ENCODE results near the gene C10orf95. TPM values are rescaled to one million over a fixed set of nuclear protein-coding genes. Genes with fewer than 3 reads are reported as not detected.

C10orf95 gene
- total RNA-seq, 4 donors from 2014 or later, result 1.0 TPM; not detected in 3

DNA sequence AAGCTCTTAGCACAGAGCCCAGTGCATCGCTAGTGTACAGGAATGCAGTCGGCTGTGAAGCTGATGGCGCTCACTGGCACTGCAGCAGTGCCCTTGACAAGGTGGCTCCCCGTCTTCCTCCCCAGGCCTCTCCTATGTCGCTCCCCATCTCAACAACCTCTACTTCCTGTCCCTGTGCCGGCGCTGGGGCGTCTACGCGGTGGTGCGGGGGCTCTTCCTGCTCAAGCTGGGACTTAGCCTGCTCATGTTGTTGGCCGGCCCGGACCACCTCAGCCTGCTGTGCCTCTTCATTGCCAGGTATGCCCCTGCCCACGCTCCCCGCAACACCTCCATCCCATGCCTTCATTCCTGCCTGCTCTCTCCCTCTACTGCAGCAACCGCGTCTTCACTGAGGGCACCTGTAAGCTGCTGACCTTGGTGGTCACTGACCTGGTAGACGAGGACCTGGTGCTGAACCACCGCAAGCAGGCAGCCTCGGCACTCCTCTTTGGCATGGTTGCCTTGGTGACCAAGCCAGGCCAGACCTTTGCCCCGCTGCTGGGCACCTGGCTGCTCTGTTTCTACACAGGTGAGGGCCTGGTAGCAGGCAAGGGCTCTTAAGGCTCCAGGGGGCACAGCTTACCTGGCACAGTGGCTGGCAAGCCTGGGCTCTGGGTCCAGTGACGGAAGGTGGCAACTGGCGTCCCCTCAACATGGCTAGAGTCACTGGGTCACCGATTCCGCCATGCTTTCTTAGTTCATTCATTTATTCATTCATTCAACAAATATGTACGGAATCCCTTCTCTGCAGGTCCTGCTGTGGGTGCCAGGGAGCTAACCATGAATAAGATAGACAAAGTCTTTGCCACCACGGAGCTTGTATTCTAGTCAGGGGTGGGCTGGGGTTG is 22.3 kb upstream of the C10orf95 start:
- Histone ChIP-seq H3K4me1 (peaks cover 0 to 3% (median 2%) of the 10 kb centered on the region in 4 donors), H3K27me3 (no peaks in the 10 kb centered on the region), H3K4me3 (no peak overlapping the region), H3K9me3 (no peaks in the 10 kb centered on the region), H3K36me3 (peaks cover 0 to 42% (median 14%) of the 10 kb centered on the region in 4 donors), H3K27ac (replicated peaks in 1 of 4) (no peak overlapping the region)
- intact Hi-C loops (cut with DNase I), result no loop called here
- TF ChIP-seq POLR2AphosphoS5 (IDR thresholded peaks at IDR 0.05), result peak in 1 of 2 donors; percentile 26
- no peak for TF ChIP-seq EP300 (IDR thresholded peaks at IDR 0.05)
- WGBS, result 84% methylated on average over 24 of the region's 27 CpGs
- DNase-seq (ENCODE audit: extremely low spot score), result no peak

DNA sequence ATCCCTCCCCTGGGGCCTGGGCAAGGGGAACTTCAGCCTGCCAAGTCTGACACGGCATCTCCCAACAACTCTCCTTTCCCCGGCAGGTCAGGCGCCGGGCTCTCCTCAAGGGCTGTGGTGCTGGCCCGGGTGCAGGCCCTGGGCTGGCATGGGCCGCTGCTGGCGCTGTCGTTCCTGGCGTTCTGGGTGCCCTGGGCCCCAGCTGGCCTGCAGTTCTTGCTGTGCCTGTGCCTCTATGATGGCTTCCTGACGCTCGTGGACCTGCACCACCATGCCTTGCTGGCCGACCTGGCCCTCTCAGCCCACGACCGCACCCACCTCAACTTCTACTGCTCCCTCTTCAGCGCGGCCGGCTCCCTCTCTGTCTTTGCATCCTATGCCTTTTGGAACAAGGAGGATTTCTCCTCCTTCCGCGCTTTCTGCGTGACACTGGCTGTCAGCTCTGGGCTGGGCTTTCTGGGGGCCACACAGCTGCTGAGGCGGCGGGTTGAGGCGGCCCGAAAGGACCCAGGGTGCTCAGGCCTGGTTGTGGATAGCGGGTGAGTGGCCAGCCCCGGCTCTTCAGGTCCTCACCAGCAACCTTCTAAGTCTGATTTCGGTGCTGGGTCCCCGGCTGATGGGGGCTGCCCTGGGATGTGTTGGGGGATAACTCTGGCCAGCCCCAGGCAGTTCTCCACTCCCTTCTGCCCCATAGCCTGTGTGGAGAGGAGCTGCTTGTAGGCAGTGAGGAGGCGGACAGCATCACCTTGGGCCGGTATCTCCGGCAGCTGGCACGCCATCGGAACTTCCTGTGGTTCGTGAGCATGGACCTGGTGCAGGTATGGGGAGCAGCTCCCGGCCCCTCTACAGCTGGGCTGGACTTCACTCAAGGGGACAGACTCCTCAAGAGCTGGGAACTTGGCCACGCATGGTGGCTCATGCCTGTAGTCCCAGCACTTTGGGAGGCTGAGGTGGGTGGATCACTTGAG is 19.5 kb upstream of the C10orf95 start:
- 93% methylated on average over 18 of the region's 36 CpGs for WGBS
- DNase-seq (ENCODE audit: extremely low spot score), result no peak
- Histone ChIP-seq H3K27me3 (no peaks in the 10 kb centered on the region), H3K9me3 (no peaks in the 10 kb centered on the region), H3K4me1 (peaks cover 0 to 5% (median 0%) of the 10 kb centered on the region in 4 donors), H3K27ac (replicated peaks in 1 of 4) (no peak overlapping the region), H3K36me3 (peaks cover 0 to 43% (median 10%) of the 10 kb centered on the region in 4 donors), H3K4me3 (no peak overlapping the region)
- intact Hi-C loops (cut with DNase I), result no loop called here
- TF ChIP-seq, protein P1, sequence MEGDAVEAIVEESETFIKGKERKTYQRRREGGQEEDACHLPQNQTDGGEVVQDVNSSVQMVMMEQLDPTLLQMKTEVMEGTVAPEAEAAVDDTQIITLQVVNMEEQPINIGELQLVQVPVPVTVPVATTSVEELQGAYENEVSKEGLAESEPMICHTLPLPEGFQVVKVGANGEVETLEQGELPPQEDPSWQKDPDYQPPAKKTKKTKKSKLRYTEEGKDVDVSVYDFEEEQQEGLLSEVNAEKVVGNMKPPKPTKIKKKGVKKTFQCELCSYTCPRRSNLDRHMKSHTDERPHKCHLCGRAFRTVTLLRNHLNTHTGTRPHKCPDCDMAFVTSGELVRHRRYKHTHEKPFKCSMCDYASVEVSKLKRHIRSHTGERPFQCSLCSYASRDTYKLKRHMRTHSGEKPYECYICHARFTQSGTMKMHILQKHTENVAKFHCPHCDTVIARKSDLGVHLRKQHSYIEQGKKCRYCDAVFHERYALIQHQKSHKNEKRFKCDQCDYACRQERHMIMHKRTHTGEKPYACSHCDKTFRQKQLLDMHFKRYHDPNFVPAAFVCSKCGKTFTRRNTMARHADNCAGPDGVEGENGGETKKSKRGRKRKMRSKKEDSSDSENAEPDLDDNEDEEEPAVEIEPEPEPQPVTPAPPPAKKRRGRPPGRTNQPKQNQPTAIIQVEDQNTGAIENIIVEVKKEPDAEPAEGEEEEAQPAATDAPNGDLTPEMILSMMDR (IDR thresholded peaks at IDR 0.05), result no peak
- TF ChIP-seq POLR2AphosphoS5 (IDR thresholded peaks at IDR 0.05) (no peak), POLR2A (IDR thresholded peaks at IDR 0.05; ENCODE audit: low read depth) (no peak), EP300 (IDR thresholded peaks at IDR 0.05) (no peak)

DNA sequence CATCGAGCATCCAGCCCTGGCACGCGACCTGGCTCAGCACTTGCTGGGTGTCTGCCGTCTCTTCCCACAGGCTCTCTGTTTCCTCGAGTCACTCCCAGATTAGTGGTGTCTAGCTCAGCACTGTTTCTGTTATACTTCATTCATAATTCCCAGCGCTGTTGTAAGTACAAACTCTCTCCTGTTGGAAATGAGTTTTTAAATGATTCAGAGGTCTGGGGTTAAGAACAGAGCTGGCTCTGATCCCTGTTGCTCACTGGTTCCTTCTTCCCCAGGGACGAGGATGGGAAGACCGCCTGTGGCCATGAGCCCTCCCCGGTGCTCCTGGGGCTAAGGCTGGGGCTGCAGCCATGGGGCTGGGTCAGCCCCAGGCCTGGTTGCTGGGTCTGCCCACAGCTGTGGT is 17.3 kb upstream of the C10orf95 start:
- no peak for DNase-seq (ENCODE audit: extremely low spot score)
- Histone ChIP-seq H3K27ac (replicated peaks in 1 of 4) (no peak overlapping the region), H3K9me3 (no peaks in the 10 kb centered on the region), H3K36me3 (peaks cover 0 to 40% (median 10%) of the 10 kb centered on the region in 4 donors), H3K27me3 (no peaks in the 10 kb centered on the region), H3K4me1 (peaks cover 0 to 5% (median 0%) of the 10 kb centered on the region in 4 donors), H3K4me3 (no peak overlapping the region)
- intact Hi-C loops (cut with DNase I), result no loop called here
- WGBS, result 55% methylated on average over 8 of the region's 9 CpGs
- TF ChIP-seq, protein P1 (IDR thresholded peaks at IDR 0.05), result no peak

DNA sequence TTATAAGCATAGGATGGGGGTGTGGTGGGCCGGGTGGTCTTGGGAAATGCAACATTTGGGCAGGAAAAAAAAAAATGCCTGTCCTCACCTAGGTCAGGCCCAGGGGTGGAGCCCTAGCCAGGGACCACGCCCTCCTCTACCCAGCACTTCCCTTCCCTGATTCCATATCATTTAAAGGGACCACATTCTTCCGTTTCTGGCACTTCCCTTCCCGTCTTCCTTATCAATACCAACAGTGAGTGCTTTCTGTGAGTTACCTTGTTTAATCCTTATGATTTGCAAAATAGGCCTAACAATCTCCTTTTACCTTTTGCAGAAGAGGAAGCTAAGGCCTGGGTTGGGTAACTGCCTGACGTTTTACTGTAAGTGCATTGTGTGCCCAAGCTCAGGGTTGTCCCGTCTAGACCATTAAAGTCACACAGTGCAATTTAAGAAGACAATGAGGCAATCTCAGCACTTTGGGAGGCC is 16.7 kb upstream of the C10orf95 start:
- Histone ChIP-seq H3K9me3 (no peaks in the 10 kb centered on the region), H3K27me3 (no peaks in the 10 kb centered on the region), H3K4me1 (peaks cover 0 to 8% (median under 1%) of the 10 kb centered on the region in 4 donors), H3K4me3 (no peak overlapping the region), H3K27ac (replicated peaks in 1 of 4) (no peak overlapping the region), H3K36me3 (peaks cover 0 to 35% (median 10%) of the 10 kb centered on the region in 4 donors)
- intact Hi-C loops (cut with DNase I), result no loop called here
- DNase-seq (ENCODE audit: extremely low spot score), result no peak
- no peak for TF ChIP-seq EP300 (IDR thresholded peaks at IDR 0.05)
- TF ChIP-seq, protein P1 (IDR thresholded peaks at IDR 0.05), result no peak
- TF ChIP-seq POLR2A (IDR thresholded peaks at IDR 0.05; ENCODE audit: low read depth), result no peak
- TF ChIP-seq POLR2AphosphoS5 (IDR thresholded peaks at IDR 0.05), result no peak
- WGBS, result 62% methylated on average over 6 of the region's 6 CpGs

DNA sequence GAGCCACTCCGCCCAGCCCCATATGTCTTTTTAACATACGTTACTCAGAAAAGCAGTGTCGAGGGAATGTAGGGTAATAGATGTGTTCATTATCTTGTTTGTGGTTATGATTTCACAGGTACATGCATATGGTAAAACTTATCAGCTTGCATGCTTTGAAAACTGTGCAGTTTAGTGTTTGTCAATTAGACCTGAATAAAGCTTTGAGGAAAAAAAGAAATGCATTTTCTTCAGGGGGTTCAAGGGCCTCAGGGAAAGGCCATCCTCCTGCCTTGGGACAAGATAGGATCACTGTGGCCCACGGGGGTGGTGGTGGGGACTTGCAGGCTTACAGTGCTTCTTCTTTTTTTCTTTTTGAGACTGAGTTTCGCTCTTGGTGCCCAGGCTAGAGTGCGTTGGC is 16.0 kb upstream of the C10orf95 start:
- 71% methylated on average over 6 of the region's 6 CpGs for WGBS
- Histone ChIP-seq H3K27ac (replicated peaks in 1 of 4) (no peak overlapping the region), H3K27me3 (no peaks in the 10 kb centered on the region), H3K4me3 (no peak overlapping the region), H3K4me1 (peaks cover under 1 to 14% (median 7%) of the 10 kb centered on the region in 4 donors), H3K36me3 (peaks cover 0 to 34% (median 10%) of the 10 kb centered on the region in 4 donors), H3K9me3 (no peaks in the 10 kb centered on the region)
- DNase-seq (ENCODE audit: extremely low spot score), result no peak
- intact Hi-C loops (cut with DNase I), result no loop called here
- TF ChIP-seq POLR2A (IDR thresholded peaks at IDR 0.05; ENCODE audit: low read depth), result no peak
- no peak for TF ChIP-seq POLR2AphosphoS5 (IDR thresholded peaks at IDR 0.05)

Measured in esophagus muscularis mucosa (tissue), 4 donors.